ENCODE measurements around the gene NEUROD6. TPM values are rescaled to one million over a fixed set of nuclear protein-coding genes. Genes with fewer than 3 reads are reported as not detected.

Gene NEUROD6
- total and polyA plus RNA-seq, 2 donors (not counting 3 experiments of a cell fraction or from before 2014, with no cell fraction given): not detected

- Histone ChIP-seq H3K9me3 (replicated peaks; ENCODE audit: control insufficient read depth, insufficient read depth, low read length) (no peaks in the 10 kb centered on the region), H3K79me2 (ENCODE audit: control insufficient read depth, insufficient read depth, low read length) (no peaks in the 10 kb centered on the region), H3K9me1 (replicated peaks; ENCODE audit: control insufficient read depth, extremely low read depth, insufficient read depth, low read length) (no peaks in the 10 kb centered on the region), H3K27me3 (ENCODE audit: control insufficient read depth in 2 of 2, insufficient read depth in 2 of 2, low read length in 2 of 2) (no peaks in the 10 kb centered on the region), H3K4me2 (ENCODE audit: insufficient read depth, low read length) (no peak overlapping the region), H4K20me1 (replicated peaks; ENCODE audit: control insufficient read depth, extremely low read depth, insufficient read depth, low read length) (no peaks in the 10 kb centered on the region), H3K9ac (replicated peaks; ENCODE audit: extremely low read depth, insufficient read depth, low read length) (no peak overlapping the region), H3K4me1 (ENCODE audit: control insufficient read depth, extremely low read depth, insufficient read depth, low read length) (no peaks in the 10 kb centered on the region), H3K4me3 (replicated peaks in 1 of 3; ENCODE audit: insufficient read depth in 1 of 3, low read depth in 1 of 3, low read length in 3 of 3) (no peak overlapping the region), H2AFZ (ENCODE audit: low read depth, low read length) (no peak overlapping the region), H3K27ac (ENCODE audit: insufficient read depth, low read depth, low read length) (no peak overlapping the region), H3K36me3 (ENCODE audit: control insufficient read depth in 2 of 2, extremely low read depth in 1 of 2, insufficient read depth in 2 of 2, low read length in 2 of 2) (no peaks in the 10 kb centered on the region)
- FAIRE-seq (no peak), DNase-seq (ENCODE audit: low read depth, low spot score) (no peak)
- ChIA-PET CTCF (interaction anchor here (0.7 kb wide), 1 partner anchor 29 kb away, joined by 3 read pairs; no protein-coding TSS in a partner anchor), POLR2A (no interaction called here)
- dilution Hi-C loops (cut with MboI; ENCODE audit: extremely low pct_ligation_motif_present, low sequenced_read_pairs): no loop called here
- BruUV-seq (replicated peaks): no TSS peak
- TF ChIP-seq POLR2A (IDR thresholded peaks at IDR 0.05; ENCODE audit: low read depth, low read length): no peak
- no peak for TF ChIP-seq FOS (IDR thresholded peaks at IDR 0.05; ENCODE audit: borderline replicate concordance, insufficient read depth, low read length)
- no peak for TF ChIP-seq EZH2 (IDR thresholded peaks at IDR 0.05; ENCODE audit: borderline replicate concordance, low read depth, low read length, severe bottlenecking)
- TF ChIP-seq POLR2AphosphoS5 (IDR thresholded peaks at IDR 0.05; ENCODE audit: insufficient read depth, low read depth, low read length): no peak
- TF ChIP-seq GATA2 (IDR thresholded peaks at IDR 0.05; ENCODE audit: insufficient read depth, insufficient read length, low read depth, low read length): no peak
- TF ChIP-seq, protein P1, sequence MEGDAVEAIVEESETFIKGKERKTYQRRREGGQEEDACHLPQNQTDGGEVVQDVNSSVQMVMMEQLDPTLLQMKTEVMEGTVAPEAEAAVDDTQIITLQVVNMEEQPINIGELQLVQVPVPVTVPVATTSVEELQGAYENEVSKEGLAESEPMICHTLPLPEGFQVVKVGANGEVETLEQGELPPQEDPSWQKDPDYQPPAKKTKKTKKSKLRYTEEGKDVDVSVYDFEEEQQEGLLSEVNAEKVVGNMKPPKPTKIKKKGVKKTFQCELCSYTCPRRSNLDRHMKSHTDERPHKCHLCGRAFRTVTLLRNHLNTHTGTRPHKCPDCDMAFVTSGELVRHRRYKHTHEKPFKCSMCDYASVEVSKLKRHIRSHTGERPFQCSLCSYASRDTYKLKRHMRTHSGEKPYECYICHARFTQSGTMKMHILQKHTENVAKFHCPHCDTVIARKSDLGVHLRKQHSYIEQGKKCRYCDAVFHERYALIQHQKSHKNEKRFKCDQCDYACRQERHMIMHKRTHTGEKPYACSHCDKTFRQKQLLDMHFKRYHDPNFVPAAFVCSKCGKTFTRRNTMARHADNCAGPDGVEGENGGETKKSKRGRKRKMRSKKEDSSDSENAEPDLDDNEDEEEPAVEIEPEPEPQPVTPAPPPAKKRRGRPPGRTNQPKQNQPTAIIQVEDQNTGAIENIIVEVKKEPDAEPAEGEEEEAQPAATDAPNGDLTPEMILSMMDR (IDR thresholded peaks at IDR 0.05; ENCODE audit: extremely low read depth in 1 of 2, insufficient read depth in 1 of 2, low read depth in 1 of 2, low read length in 2 of 2): no peak
- TF ChIP-seq, protein P2, sequence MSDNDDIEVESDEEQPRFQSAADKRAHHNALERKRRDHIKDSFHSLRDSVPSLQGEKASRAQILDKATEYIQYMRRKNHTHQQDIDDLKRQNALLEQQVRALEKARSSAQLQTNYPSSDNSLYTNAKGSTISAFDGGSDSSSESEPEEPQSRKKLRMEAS (IDR thresholded peaks at IDR 0.05; ENCODE audit: insufficient read depth, insufficient read length): no peak
- no peak for TF ChIP-seq MYC (IDR thresholded peaks at IDR 0.05; ENCODE audit: low read depth, low read length)
- TF ChIP-seq JUN (IDR thresholded peaks at IDR 0.05; ENCODE audit: borderline replicate concordance, insufficient read depth, insufficient read length, low read depth): no peak
- intact Hi-C loops (cut with micrococcal nuclease): no loop called here
Measured at GRCh38 chr7:31309407-31309806, 31.1 kb downstream of the NEUROD6 start.

All from endothelial cell of umbilical vein (primary cell).